ENCODE results near the gene SORD.

DNA sequence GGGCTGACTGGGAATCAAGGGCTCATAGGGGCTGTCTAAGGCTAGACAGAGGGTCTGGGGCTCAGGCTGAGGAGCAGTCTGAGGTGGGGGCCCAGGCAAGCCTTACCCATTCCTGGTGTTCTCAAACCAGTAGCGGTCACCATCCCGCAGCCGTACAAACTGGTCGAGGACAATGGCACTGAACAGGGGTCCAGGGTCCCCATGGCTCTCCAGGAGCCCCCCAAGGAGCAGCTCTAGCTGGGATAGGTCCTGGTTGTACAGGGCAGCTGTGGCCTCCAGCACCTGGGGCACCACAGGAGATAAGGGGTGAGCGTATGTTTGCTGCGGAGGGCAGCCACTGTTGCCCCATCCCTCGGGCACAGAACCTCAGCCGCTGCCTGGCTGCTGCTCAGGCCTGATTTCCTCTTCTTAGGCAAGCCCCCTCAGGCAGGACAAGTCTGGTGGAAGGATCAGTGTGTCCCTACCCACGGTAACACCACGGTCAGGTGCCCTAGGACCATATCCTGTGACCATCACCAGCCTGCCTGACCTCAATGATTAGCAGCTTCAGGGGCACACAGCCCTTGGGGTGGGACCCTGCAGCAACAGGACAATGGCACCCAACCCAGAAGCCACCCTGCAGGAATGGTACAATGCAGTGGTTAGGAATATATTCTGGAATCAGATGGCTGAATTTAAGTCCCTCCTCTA lies 85.1 kb downstream of the SORD start:
- no peak for TF ChIP-seq POLR2A (IDR thresholded peaks at IDR 0.05)
- TF ChIP-seq, protein P1, sequence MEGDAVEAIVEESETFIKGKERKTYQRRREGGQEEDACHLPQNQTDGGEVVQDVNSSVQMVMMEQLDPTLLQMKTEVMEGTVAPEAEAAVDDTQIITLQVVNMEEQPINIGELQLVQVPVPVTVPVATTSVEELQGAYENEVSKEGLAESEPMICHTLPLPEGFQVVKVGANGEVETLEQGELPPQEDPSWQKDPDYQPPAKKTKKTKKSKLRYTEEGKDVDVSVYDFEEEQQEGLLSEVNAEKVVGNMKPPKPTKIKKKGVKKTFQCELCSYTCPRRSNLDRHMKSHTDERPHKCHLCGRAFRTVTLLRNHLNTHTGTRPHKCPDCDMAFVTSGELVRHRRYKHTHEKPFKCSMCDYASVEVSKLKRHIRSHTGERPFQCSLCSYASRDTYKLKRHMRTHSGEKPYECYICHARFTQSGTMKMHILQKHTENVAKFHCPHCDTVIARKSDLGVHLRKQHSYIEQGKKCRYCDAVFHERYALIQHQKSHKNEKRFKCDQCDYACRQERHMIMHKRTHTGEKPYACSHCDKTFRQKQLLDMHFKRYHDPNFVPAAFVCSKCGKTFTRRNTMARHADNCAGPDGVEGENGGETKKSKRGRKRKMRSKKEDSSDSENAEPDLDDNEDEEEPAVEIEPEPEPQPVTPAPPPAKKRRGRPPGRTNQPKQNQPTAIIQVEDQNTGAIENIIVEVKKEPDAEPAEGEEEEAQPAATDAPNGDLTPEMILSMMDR (IDR thresholded peaks at IDR 0.05), result no peak
- TF ChIP-seq POLR2AphosphoS5 (IDR thresholded peaks at IDR 0.05), result no peak
- no peak for TF ChIP-seq EP300 (IDR thresholded peaks at IDR 0.05)
